Measurements from ENCODE around the gene PDE8B.

Gene PDE8B

GRCh38 chr5:77192441-77193050 is 17.9 kb upstream of the PDE8B start:
- no peak for DNase-seq (ENCODE audit: low read depth in 2 of 2)

DNA sequence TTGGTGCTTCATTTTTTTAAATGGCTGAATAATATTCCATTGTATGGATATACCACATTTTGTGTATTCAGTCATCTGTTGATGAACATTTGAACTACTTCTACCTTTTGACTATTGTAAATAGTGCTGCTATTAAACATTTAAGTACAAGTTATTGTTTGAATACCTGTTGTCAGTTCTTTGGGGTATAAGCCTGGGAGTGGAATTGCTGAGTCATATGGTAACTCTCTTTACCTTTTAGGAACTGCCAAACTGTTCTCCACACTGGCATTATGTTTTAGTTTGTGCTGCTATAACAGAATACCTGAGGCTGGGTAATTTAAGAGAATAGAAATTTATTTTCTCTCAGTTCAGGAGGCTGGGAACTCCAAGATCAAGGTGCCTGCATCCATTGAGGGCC is 15.7 kb upstream of the PDE8B start:
- no peak for DNase-seq (ENCODE audit: low read depth in 2 of 2)

- no peak for DNase-seq (ENCODE audit: low read depth in 2 of 2)
These were observed 12.5 kb upstream of the PDE8B start for GRCh38 chr5:77197840-77198554.

DNA sequence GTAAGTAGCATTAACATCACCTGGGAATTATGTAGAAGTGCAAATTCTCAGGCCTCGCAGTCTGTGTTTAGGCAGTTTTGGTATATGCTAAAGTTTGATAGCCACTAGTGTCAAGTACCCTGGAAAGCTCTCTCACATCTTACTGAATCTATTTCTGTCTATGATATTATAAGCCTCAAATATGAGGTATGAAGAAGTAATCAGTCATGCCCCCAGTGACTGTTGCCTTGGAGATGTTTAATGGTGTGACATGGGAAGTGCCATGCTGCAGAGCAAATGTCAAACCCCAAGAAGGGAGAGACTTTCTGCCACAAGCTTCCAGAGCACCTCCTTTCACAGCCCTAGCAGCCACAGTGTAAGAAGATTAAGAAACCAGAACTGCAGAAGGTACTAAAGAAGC is 9.8 kb upstream of the PDE8B start:
- DNase-seq (ENCODE audit: low read depth in 2 of 2) = no peak

DNA sequence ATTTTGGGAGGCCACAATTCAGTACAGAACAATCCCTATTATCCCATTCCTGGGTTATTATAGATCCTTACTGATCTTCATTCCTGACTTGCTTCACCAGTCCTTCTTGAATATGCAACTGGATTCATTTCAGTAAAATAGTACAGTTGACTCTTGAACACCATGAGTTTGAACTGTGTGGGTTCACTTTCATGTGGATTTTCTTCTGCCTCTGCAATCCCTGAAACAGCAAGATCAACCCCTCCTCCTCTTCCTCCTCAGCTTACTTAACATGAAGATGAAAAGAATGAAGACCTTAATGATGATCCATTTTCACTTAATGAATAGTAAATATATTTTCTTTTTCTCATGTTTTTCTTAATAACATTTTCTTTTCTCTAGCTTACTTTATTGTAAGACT is 8.3 kb upstream of the PDE8B start:
- DNase-seq (ENCODE audit: low read depth in 2 of 2) = no peak

DNA sequence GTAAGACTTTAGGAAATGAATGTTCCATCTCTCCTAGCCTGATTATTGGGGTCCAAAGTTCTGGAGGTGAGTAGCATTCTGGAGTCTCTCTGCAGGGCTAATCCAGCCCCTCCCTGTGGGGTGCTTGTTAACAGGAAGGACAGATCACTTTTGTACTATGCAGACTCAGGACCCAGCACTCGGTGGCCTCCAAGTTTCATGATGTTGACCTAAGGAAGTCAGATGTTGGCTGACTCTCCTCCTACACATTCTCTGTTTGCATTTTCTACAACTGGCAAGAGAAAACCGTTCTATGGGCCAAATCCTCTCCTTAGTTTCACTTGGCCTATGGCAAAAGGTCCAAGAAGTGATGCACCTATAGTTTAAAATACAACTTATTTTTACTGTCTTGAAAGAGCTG is 5.5 kb upstream of the PDE8B start:
- no peak for DNase-seq (ENCODE audit: low read depth in 2 of 2)

DNA sequence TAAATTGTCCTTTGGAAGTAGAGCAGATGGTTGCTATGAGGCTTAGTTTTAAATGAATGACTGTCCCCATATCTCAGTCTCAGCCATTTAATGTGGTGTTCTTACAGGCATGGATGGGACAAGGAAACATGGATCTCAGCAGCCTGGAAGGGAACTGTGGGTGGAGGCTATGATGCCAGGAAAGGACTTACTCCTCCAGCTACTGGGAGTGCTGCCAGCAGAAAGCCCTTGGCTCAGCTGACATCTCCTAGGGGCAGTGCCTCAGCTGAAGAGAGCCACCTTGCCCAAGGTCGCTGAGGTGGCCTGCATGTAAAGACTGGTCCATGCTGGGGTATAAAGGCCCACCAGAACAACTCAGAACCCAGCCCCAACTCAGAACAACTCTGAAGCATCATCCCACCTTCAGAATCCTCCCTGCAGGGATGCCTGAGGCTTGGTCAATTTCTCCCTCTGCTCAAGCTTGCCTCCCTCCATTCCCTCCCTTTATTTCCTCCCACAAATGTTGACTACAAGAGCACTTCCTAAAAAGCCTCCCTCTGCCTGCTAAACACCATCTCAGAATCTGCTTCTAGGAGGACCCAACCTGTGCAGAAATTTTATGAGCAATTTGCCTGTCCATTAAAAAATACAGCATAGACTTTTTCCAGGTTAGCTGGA is 1.8 kb upstream of the PDE8B start:
- DNase-seq (ENCODE audit: low read depth in 2 of 2) = no peak

- no peak for DNase-seq (ENCODE audit: low read depth in 2 of 2)
These were observed 887 bp upstream of the PDE8B start for GRCh38 chr5:77209495-77210090.

DNA sequence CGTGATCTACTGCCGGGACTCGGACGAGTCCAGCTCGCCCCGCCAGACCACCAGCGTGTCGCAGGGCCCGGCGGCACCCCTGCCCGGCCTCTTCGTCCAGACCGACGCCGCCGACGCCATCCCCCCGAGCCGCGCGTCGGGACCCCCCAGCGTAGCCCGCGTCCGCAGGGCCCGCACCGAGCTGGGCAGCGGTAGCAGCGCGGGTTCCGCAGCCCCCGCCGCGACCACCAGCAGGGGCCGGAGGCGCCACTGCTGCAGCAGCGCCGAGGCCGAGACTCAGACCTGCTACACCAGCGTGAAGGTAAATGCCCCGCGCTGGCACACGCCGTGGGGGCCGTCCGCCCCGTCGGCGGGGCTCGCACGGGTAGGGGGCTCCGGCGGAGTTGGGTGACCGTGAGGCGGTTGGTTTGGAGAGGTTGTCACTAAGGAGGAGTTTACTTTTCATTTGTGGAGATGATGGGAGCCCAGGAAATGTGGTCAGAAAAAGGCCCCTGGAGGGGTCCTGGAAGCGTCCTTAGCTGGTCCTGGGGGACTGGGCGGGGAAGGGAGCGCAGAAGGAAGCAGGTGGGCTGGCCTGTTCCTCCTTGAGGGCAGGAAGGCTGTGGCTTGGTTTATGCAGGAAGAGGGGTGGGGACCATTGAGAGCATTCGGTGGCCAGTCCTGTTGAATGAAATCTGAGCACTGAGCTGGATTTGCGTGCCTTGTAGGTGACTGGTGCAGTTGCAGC is 647 bp downstream of the PDE8B start:
- DNase-seq (ENCODE audit: low read depth in 2 of 2) = no peak

DNA sequence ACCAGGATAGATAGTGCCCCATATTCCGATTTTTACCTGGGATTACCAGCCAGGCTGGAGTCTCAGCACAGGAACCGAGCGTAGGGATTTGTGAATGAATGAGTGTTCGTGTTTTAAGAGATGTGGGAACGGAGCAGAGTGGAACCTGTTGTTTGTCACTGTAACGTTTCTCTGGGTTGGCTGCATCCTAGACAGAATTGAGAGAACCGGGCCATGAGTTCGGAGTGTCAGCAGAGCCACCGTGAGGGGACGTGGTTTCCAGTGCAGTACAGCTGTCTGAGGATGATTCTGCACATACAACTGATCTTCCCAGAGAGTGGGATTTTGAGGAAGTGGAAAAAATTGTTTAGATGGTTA is 1.2 kb downstream of the PDE8B start:
- DNase-seq (ENCODE audit: low read depth in 2 of 2) = no peak

DNA sequence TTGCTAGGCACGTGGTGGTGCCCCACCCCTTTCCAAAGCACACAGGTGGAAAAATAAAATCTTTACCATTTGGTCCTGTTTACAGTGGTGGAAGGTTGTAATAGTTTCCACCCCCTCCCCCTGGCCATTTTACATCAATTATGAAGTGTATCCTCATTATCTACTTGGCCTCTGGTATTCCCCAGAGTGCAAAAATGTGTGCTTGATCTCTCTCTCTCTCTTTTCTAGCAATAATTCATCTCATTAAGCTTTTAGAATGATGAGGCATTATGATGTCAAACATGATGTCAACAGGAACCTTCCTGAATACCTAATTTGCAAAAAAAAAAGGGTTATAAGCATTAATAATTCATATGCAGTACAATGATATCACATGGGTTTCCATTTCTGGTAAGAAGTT is 3.1 kb downstream of the PDE8B start:
- no peak for DNase-seq (ENCODE audit: low read depth in 2 of 2)

GRCh38 chr5:77214151-77214550 is 3.7 kb downstream of the PDE8B start:
- DNase-seq (ENCODE audit: low read depth in 2 of 2) = no peak

- DNase-seq (ENCODE audit: low read depth in 2 of 2) = no peak
These were observed 7.8 kb downstream of the PDE8B start for GRCh38 chr5:77218263-77218662.

- DNase-seq (ENCODE audit: low read depth in 2 of 2) = no peak
These were observed 10.6 kb downstream of the PDE8B start for GRCh38 chr5:77221115-77221514.

DNA sequence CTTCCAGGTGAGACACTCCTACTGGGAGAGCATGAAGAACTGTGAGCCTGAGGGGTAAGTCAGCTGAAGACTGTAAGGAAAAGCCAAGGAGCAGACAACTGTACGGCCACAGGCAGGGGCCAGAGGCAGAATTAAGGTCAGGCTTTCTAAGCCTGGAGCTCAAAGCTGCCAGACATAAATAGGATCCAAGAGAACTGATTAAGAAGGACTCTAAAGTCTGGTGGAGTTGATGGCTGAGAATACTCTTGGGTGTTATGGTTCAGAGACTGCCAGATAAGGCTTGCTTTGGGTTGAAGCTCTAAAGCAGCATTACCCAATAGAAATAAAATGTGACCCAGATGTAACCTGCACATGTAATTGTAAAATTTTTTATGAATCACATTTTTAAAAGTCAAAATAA is 12.2 kb downstream of the PDE8B start:
- DNase-seq (ENCODE audit: low read depth in 2 of 2) = no peak

DNA sequence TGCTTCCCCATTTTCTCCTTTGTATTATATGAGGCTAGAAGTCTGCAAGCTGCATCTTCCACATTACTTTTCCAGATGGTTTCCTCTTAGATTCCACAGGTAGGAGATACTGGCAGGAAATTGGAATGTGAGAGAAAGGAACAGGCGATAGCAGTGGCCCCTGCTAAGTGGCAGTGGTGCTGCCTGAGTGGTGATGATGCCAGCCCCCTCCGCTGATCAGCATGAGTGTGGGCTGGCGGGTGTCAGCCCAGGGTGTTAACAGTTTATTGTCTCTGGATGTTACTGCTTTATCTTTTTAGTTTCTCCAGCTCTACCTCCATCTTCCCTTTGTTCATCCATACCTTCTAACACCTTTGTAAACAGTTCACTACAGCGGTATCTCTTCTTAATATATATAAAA is 13.2 kb downstream of the PDE8B start:
- DNase-seq (ENCODE audit: low read depth in 2 of 2) = no peak

DNA sequence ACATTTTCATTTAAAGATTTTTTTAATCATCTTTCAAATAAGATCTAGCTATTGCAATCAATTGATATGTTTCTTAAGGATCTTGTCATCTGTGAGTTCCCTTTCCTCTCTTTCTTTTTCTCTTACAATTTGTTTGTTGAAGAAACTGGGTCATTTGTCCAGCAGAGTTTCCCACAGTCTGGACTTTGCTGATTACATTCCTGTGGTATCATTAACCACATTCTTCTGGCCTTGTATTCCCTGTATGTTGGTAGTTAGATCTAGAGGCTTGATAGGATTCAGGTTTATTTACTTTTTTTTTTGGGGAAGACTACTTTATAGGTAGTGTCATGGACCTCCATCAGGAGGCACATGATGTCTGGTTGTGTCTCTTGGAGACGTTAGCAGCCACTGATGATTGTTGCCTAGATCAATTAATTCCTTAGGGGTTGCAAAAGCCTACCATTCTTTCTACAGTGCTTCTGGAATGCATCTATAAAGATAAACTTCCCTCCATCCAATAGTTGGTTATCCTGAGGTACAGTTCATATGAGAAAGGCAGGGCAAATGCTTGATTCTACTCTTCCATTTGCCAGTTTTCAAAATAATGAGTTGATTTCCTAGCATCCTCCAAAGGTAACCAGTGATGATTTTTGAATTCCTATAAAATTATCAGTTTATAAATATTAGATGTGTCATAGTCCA is 14.3 kb downstream of the PDE8B start:
- DNase-seq (ENCODE audit: low read depth in 2 of 2) = no peak

DNA sequence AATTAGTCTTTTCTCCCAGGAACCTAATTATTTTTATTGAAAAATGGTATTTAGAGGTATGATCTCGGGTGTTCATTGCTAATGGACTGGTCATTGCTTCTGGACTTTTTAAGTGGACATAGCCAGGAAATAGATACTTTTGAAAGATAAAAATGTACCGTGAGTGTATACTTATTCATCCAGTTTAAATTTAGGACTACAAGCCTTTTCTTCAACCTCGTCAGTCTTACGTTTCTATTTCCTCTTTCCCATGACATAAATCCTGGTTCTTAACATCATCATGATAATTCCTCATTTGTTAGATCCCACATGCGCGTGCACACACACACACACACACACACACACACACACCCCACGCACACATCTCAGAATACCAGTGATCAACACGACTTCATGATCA is 15.1 kb downstream of the PDE8B start:
- DNase-seq (ENCODE audit: low read depth in 2 of 2) = no peak

- no peak for DNase-seq (ENCODE audit: low read depth in 2 of 2)
These were observed 19.4 kb downstream of the PDE8B start for GRCh38 chr5:77229887-77230286.

- no peak for DNase-seq (ENCODE audit: low read depth in 2 of 2)
These were observed 20.4 kb downstream of the PDE8B start for GRCh38 chr5:77230727-77231470.

Measured in stimulated activated CD8-positive, alpha-beta memory T cell treated with anti-CD3 and anti-CD28 coated beads, Interleukin-2, amount 100 ng/mL, for 1 hour (primary cell).